ENCODE data around the gene LIX1.
"Not testable (repeated sequence)": the region's sequence is repeated elsewhere in the genome, so short reads cannot be mapped to it uniquely, and the experiment has no call there.

The LIX1 gene

DNA sequence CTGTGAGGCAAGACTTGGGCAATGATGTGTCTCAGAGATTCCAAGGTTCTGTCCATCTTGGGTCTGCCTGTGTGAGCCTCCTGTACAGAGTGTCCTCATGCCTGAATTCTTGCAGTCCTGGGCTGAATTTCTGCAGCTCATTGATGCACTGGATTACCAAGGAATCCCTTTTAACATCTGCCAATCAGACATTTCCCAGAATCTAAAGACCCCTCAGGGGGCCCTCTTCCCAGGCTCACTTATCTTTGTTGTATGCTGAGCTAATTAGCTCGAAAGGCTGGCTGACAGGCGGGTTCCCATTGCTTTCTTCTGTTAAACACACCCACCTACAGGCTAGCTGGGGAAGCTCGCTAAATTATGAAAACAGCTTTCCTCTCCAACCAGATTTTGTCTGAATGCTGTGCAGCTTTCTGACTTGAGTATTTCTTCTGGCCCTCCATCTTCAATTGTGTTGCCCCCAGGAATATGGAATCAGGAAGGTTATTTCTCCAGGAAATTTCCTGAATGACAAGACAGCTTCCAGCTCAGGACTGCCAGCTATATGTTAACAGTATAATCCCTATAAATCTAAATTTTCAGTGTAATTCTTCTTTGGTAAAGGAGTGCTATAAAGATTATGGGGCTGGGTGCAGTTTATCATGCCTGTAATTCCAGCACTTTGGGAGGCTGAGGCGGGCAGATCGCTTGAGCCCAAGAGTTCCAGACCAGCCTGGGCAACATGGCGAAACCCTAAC is at the start of gene LIX1:
Gene LIX1 (minus strand): TSS at position 91 of the 734 bp plus-strand sequence. CDS start 35 bp downstream, at position 56.
- DNase-seq (ENCODE audit: low read depth in 2 of 2) = no peak

DNA sequence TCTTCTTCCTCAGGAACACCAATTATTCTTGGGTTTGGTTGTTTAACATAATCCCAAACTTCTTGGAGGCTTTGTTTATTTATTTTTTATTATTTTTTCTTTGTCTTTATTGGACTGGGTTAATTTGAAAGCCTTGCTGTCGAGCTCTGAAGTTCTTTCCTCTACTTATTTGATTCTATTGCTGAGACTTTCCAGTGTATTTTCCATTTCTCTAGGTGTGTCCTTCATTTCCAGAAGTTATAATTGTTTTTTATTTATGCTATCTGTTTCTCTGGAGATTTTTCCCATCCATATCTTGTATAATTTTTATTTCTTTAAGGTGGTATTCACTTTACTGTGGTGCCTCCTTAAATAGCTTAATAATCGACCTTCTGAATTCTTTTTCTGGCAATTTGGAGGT is 49.5 kb upstream of the LIX1 start:
- no peak for DNase-seq (ENCODE audit: low read depth in 2 of 2)

DNA sequence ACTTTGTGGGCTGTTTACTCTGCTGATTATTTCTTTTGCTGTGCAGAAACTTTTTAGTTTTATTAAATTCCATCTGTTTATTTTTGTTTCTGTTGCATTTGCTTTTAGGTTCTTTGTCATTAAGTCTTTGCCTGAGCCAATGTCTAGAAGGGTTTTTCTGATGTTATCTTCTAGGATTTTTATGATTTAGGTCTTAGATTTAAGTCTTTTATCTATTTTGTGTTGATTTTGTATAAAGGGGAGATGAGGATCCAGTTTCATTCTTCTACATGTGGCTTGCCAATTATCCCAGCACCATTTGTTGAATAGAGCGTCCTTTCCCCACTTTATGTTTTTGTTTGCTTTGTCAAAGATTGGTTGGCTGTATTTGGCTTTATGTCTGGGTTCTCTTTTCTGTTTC is 47.1 kb upstream of the LIX1 start:
- not testable (repeated sequence) for DNase-seq (ENCODE audit: low read depth in 2 of 2)

DNA sequence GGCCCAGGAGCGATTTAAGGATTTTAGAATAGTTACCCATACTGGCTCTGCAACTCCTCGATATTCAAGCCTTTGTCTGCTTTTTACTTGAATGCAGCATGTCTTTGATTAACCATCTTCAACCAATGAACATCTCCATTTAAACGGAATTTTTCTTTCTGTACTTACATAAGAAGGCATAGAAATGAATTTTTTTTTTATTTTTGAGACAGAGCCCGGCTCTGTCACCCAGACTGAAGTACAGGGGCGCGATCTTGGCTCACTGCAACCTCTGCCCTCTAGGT is 41.5 kb upstream of the LIX1 start:
- DNase-seq (ENCODE audit: low read depth in 2 of 2) = no peak

DNA sequence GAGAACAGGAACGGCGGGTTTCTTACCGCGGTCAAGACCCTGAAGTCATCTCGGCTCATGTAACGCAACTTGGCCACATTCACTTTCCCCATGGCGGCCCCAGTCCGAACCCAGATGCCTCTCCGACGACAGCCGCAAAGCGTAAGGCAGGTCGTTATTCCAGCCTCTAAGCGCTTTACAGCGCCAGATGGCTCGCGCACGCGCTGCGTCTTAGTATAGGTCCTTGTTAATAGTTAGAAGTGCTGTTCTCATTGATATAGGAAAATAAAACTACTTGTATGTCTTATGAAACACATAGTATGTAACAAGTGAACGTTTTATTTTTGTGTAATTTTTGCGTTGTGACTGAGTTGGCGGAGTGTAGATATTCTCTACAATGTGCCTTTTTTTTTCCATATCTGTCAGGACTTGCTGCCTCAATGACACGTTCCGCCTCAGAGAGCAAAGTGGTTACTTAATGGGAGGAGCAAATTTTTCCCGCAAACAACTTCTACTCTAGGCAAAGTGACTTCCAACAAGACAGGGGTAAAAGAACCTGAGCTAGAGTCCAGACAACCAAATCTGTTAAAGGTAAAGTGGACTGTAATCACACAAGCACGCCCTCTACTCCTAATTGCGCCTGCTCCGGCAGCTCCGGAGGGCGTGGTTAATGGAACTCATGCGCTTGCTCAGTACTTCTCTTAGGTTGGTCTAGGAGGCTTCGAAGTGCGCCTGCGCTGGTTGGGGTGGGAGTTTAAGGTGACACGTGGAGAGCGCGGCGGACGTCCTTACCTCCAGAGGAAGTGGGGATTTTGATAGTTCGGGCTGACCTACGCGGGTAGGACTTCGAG is 40.9 kb upstream of the LIX1 start, which contains the start of gene RIOK2:
Gene RIOK2 (minus strand): TSS at position 148 of the 830 bp plus-strand sequence. CDS start 56 bp downstream, at position 92.
- peak; percentile 91 to 93 for DNase-seq (ENCODE audit: low read depth in 2 of 2)

DNA sequence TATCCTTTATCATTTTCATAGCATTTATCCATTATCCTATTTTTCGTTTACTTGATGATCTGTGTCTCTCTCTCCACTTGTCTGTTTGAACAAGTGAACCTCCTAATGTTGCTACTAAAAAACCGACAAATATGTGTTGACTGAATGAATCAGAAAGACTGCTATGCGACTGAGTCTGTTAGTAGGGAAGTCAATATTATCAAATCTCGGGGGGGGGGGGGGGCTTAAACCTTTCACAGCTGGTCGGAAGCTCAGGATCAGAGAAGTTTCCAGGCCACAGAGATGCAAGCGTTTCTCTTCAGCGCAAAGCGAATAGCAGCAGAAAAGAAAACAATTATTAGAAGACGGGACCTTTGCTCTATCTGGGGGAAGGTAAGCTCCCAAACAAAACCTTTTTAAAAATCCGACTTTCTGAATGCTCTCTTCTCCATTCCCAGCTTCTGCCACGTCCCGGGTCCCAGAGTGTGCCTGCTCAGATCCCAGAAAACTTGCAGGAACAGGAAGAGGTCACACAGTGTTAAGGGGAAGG is 40.2 kb upstream of the LIX1 start:
- no peak for DNase-seq (ENCODE audit: low read depth in 2 of 2)

DNA sequence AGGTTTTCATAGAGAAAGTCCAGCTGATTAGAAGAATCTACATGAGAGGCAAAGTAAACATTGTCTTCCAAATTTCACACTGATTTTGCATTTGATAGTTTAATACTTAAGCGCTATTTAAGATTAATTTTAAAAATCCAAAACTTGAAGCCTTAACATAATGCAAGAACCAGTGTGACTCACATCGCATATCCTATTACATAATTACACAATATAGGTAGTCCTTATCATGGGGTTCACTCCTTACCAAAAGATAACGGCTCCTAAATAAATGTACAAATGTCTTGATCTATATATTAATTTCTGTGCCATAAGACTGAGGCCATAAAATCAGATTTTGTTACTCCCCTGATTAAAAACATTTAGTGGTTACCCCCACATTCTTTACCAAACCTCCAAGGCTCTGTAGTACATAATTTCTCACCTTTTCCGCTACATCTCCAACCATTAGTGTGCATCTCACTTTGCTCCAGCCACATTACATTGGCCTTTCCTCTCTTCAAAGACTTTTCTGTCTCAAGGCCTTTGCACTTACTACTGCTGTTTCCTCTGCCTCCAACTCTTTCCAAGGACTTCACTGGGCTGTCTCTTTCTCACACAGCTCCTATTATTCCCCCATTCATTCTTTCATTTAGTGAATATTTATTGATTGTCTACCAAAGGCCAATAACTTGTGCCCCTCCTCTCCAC is 39.6 kb upstream of the LIX1 start:
- DNase-seq (ENCODE audit: low read depth in 2 of 2) = no peak

DNA sequence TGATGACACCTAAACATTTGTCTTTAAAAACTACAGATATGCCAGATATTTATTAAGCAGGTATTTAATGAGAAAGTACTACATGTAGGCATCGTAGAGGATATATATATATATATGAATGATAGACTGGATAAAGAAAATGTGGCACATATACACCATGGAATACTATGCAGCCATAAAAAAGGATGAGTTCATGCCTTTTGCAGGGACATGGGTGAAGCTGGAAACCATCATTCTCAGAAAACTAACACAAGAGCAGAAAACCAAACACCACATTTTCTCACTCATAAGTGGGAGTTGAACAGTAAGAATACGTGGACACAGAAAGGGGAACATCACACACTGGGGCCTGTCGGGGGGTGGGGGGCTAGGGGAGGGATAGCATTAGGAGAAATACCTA is 37.0 kb upstream of the LIX1 start:
- not testable (repeated sequence) for DNase-seq (ENCODE audit: low read depth in 2 of 2)

DNA sequence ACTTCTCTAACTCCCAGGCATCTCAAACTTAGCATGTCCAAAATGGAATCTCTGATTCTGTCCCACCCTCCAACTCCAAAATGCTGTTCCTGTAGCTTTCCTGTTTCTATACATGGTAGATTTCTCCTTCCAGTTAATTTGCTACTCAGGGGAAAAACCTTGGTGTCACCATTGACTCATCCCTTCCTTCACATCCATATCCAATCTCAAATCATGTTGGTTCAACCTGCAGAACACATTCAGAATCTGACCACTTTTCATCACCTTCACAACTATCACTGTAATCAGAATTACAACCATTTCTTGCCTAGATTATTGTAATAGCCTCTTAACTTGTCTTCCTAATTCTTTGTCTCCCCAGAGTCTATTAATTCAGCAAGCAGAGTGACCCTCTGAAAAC is 29.8 kb upstream of the LIX1 start:
- no peak for DNase-seq (ENCODE audit: low read depth in 2 of 2)

DNA sequence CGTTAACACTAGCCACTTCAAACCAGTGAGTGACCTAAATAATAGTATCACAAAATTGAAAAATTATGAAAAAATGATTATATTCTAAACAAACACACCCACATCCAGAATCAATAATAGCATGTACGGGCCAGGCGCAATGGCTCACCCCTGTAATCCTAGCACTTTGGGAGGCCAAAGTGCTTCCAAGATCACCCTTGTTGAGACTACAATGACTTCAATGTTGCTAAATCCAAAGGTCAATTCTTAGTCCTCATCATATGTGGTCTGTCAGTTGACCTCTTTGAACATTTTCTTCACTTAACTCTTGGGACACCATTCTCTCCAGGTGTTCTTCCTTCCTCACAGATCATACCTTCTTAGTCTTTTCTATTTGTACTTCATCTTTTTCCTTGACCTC is 29.3 kb upstream of the LIX1 start:
- DNase-seq (ENCODE audit: low read depth in 2 of 2) = no peak

DNA sequence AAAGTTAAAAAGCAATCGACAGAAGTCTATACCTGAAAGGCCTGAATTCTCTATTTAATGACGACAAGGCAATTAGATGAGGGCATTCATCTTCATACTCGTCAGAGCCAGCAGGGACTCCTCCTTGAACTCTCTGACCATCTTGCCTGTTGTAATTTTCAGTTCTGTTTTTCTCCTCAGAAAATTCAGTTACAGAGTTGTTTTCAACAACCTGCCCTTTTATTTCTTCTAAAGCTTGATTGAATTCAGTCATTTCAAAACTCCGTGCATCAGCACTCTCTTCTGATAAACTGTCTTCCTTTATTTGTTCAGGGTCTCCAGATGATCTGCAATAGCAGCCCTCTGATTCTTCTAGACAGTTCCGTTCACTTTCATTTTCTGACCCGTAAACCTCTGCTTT is 25.0 kb upstream of the LIX1 start:
- DNase-seq (ENCODE audit: low read depth in 2 of 2) = no peak

DNA sequence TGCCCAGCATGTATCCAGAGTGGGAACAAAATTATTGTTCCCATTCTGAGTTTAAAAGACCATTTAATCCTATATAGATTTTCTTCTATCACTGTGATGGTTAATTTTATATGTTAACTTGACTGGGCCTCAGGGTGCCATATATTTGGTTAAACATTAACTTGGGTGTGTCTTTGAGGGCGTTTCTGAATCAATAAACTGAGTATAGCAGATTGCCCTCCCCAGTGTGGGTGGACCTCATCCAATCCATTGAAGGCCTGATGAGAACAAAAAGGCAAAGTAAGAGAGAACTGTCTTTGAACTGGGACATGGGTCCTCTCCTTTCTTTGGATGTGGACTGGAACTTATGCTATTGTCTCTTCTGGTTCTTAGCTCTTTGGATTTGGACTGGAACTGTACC is 23.3 kb upstream of the LIX1 start:
- no peak for DNase-seq (ENCODE audit: low read depth in 2 of 2)

DNA sequence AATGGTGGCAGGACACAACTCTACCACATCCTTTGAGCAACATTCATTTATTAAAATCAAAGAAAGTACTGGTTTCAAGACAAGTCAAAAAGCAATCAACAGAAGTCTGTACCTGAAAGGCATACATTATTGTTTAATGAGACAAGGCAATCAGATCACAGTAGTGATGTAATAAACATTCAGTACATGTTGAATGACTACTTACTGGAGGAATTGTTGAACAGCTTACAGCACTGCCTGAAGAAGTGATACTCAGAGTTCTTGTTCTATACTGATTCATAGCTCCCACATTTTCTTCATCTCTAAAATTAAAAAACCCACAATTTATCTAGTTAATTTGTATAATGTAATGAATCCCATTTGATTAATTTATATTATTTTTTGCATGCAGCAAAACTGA is 22.4 kb upstream of the LIX1 start:
- no peak for DNase-seq (ENCODE audit: low read depth in 2 of 2)

DNA sequence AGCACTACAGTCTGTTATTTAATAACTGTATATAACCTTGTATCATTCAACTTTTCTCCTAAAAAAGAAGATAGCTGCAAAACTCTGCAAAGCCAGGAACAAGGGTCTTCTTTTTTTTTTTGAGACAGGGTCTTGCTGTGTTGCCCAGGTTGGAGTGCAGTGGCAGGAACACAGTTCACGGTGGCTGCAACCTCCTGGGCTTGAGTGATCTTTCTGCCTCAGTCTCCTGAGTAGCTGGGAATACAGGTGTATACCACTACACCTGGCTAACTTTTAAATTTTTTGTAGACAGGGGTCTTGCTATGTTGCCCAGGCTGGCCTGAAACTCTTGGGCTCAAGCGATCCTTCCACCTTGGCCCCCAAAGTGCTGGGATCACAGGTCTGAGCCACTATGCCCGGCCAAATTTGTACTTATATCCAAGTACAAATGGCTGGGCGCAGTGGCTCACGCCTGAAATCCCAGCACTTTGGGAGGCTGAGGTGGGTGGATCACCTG is 21.4 kb upstream of the LIX1 start:
- no peak for DNase-seq (ENCODE audit: low read depth in 2 of 2)

DNA sequence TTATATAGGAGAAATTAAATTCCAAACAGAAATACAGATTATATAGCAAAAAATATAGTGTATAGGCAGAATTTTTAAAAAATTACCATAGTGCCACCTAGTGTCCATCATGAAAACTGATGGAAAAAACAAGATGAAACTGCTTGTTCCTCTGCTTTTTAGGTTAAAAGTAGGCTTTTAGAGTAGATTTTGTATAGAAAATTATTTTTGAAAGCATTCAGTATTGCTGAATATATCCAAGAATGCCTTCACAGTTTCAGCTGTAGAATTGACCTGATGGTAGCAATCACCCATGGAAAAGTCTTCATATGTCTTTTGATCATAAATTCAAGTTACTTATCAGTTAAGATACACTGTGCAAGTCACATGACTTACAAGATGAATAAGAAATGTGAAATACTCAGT is 21.0 kb upstream of the LIX1 start:
- no peak for DNase-seq (ENCODE audit: low read depth in 2 of 2)

DNA sequence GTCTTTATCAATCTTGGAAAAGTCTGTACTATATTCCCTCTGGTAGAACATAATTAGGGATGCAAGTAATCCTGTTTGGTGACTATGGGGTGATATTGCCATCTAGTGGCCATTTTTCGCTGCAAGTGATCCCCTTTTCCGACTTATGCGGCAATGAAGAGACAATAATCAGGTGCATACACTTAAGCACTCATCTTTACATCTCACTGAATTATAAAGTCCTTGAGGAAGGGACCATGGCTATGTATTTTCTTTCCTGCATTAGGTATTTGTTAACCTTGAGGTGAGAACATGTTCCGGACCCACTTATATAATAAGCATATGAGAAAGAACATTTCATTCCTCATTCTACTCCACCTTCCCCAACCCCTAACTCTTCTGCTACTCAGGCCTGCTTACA is 19.6 kb upstream of the LIX1 start:
- no peak for DNase-seq (ENCODE audit: low read depth in 2 of 2)

DNA sequence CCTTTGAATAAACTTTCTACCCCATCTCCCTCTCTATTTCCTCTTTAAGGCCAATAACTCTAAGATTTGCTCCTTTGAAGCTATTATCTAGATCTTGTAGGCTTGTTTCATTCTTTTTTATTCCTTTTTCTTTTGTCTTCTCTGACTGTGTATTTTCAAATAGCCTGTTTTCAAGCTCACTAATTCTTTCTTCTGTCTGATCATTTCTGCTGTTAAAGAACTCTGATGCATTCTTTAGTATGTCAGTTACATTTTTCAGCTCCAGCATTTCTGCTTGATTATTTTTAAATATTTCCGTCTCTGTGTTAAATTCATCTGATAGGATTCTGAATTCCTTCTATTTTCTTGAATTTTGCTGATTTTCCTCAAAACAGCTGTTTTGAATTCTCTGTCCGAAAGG is 15.3 kb upstream of the LIX1 start:
- DNase-seq (ENCODE audit: low read depth in 2 of 2) = no peak

DNA sequence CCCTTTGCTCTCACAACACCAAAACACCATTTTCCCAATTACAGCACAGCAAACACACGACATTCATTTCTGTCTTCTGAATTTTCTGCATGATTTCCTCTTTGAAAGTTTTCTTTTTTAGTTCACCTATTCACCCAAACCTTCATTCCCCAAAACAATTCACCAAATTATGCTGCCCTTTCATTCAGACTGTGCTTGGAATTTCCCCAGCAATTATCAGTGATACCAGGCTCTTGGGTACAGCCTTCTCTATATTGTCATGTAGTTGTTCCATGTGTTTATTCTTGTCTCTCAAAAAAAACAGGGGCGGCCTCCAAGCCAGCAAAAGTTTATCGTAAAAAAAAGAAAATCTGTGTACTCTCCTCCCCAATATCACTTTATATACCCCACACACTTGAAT is 9.0 kb upstream of the LIX1 start:
- no peak for DNase-seq (ENCODE audit: low read depth in 2 of 2)

DNA sequence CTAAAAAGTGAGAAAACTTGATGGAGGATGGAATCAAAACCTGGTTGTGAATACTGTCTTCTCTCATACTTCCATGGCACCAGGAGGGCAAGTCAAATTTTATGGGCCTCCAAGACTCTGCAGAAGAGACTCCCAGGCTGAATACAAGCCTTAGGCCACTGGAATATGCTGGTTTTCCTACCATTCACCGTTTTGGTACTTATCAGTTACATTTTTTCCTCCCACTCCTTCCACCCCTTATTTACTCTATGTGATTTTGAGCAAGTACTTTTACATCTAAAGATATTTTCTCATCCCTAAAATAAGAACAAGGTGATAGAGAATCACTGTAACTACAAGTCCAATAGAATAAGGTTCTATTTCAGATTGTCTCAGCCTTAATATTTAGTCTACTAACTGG is 8.0 kb upstream of the LIX1 start:
- DNase-seq (ENCODE audit: low read depth in 2 of 2) = no peak

DNA sequence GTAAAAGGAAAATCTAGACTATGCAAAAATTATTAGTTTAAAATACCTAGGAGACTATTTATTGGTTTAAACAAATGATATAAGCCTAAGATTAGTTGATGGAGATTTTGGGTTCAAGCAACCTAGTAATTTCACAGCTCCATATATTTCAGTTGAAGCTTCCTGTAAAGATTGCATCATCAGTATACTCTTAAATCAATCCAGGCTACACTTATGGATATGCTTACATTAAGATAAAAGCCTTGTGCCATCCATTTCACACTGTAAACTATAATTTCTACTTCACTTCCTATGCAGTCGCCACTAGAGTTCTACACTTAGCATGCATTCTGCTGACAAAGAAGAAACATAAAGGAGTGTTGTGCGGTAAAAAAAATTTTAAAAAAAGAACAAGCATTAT is 7.3 kb upstream of the LIX1 start:
- no peak for DNase-seq (ENCODE audit: low read depth in 2 of 2)

DNA sequence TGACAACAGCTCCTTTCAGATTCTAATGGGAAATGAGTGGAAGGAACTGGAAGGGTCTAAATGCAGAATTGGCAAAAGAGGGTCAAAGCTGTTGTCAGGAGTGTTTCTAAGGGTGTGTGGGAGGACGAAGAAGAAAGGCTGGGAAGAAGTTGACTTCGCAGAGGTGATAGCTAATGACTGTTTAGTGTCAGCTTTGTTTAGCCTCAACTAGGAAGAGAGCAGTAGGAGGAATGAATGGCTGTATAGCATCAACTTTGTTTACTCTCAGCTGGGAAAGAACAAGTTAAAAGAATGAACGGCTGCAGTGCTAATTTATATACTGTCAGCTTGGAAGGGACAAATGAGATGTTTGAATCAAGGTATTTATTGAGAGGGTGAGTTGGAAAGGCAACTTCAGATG is 5.9 kb upstream of the LIX1 start:
- no peak for DNase-seq (ENCODE audit: low read depth in 2 of 2)

DNA sequence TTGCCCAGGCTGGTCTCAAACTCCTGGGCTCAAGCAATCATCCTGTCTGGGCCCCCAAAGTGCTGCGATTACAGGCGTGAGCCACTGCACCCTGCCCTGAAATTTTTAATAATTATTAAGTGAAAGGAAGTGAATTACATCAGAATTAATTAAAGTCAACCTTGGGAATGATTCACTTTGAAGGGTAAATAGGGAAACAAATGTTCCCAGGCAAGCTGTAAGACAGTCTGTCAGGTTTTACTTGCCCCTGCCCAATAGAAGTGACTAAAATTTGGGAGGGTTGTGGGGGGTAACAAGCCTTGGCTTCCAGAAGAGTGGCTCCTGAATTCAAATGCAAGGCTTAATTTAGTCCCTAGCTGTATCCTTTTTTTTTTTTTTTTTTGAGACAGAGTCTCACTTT is 1.3 kb upstream of the LIX1 start:
- DNase-seq (ENCODE audit: low read depth in 2 of 2) = no peak
